Endothelial cell (in vitro differentiated cells): ENCODE results near the gene STIL. TPM values are rescaled to one million over a fixed set of nuclear protein-coding genes. Genes with fewer than 3 reads are reported as not detected.
A peak's percentile ranks its signal among the peaks of the same experiment; 100 is the strongest.

ENCODE experiments used
- DNase-seq: peaks from one replicate; pipeline ENCODE4 v3.0.0; 2021; ENCODE audit warnings: low spot score
- H3K27ac Mint-ChIP-seq: one replicate; pipeline ENCODE4 v1.8.0; 2021; ENCODE audit warnings: mixed read lengths, inconsistent platforms; ENCODE audit not compliant: unreplicated experiment
- H3K27me3 Mint-ChIP-seq: one replicate; pipeline ENCODE4 v1.8.0; 2021; ENCODE audit warnings: mild to moderate bottlenecking, moderate library complexity, mixed read lengths, inconsistent platforms; ENCODE audit not compliant: unreplicated experiment
- H3K36me3 Mint-ChIP-seq: one replicate; pipeline ENCODE4 v1.8.0; 2021; ENCODE audit warnings: mild to moderate bottlenecking, low read depth, mixed read lengths, inconsistent platforms; ENCODE audit not compliant: unreplicated experiment
- H3K4me1 Mint-ChIP-seq: one replicate; pipeline ENCODE4 v1.8.0; 2021; ENCODE audit warnings: mild to moderate bottlenecking, mixed read lengths, inconsistent platforms; ENCODE audit not compliant: unreplicated experiment
- H3K4me3 Mint-ChIP-seq: one replicate; pipeline ENCODE4 v1.8.0; 2021; ENCODE audit warnings: mild to moderate bottlenecking, mixed read lengths, inconsistent platforms; ENCODE audit not compliant: unreplicated experiment
- H3K9me3 Mint-ChIP-seq: one replicate; pipeline ENCODE4 v1.8.0; 2021; ENCODE audit warnings: mixed read lengths, inconsistent platforms; ENCODE audit not compliant: unreplicated experiment
- total RNA-seq: library from RNA; stranded (reverse); fragmentation: NEBNext Ultra II Directional; extraction: Animal tissue kit (Norgen Biotek cat#: 25700); gene quantifications from one replicate; pipeline ENCODE4 v1.2.1, GENCODE V29; 2021; ENCODE audit not compliant: unreplicated experiment
- TF ChIP-seq, protein P1 (sequence below): fragments of 200-600 bp; sonication (generic); IDR thresholded peaks from one replicate; pipeline ENCODE4 v1.5.0; 2021; ENCODE audit warnings: antibody characterized with exemption; ENCODE audit not compliant: unreplicated experiment

Gene STIL
- total RNA-seq, 1 donor from 2014 or later = 12.1 TPM

DNA sequence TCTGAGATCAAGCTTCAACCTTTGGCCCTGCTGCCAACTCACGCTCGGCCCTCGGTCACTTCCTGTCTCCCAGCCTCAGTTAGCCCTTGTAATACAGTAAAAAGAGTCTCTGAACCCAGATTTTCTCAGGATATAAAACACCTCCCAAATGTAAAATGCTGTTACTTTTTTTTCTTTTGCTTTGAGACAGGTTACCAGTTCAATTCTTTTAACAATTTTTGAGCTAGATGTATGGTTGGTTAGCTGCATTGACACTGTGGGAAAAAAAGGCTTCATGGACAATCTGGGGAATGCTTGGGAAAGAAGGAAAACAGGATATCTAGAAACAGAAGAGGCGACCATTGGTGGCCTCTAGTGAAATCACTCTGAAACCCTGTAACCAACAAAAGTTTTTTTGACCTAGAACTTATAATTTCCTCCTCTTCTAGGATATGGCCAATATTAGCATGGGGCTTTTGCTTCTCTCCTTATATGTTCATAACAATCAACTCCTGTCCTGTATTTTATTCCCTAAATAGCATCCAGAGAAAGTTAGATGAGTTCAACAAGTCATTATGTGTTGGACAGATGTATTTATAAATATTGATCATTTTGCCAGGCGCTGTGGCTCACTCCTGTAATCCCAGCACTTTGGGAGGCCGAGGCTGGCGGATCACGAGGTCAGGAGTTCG is 21.0 kb upstream of the STIL start:
- TF ChIP-seq, protein P1, sequence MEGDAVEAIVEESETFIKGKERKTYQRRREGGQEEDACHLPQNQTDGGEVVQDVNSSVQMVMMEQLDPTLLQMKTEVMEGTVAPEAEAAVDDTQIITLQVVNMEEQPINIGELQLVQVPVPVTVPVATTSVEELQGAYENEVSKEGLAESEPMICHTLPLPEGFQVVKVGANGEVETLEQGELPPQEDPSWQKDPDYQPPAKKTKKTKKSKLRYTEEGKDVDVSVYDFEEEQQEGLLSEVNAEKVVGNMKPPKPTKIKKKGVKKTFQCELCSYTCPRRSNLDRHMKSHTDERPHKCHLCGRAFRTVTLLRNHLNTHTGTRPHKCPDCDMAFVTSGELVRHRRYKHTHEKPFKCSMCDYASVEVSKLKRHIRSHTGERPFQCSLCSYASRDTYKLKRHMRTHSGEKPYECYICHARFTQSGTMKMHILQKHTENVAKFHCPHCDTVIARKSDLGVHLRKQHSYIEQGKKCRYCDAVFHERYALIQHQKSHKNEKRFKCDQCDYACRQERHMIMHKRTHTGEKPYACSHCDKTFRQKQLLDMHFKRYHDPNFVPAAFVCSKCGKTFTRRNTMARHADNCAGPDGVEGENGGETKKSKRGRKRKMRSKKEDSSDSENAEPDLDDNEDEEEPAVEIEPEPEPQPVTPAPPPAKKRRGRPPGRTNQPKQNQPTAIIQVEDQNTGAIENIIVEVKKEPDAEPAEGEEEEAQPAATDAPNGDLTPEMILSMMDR = no peak
- peak overlapping the region; percentile 96 for H3K4me3 Mint-ChIP-seq
- peaks cover 5% of the 10 kb centered on the region for H3K36me3 Mint-ChIP-seq
- peaks cover 3% of the 10 kb centered on the region for H3K27me3 Mint-ChIP-seq
- peaks cover 19% of the 10 kb centered on the region for H3K4me1 Mint-ChIP-seq
- H3K9me3 Mint-ChIP-seq = no peaks in the 10 kb centered on the region
- peak overlapping the region; percentile 94 for H3K27ac Mint-ChIP-seq
- DNase-seq = no peak

DNA sequence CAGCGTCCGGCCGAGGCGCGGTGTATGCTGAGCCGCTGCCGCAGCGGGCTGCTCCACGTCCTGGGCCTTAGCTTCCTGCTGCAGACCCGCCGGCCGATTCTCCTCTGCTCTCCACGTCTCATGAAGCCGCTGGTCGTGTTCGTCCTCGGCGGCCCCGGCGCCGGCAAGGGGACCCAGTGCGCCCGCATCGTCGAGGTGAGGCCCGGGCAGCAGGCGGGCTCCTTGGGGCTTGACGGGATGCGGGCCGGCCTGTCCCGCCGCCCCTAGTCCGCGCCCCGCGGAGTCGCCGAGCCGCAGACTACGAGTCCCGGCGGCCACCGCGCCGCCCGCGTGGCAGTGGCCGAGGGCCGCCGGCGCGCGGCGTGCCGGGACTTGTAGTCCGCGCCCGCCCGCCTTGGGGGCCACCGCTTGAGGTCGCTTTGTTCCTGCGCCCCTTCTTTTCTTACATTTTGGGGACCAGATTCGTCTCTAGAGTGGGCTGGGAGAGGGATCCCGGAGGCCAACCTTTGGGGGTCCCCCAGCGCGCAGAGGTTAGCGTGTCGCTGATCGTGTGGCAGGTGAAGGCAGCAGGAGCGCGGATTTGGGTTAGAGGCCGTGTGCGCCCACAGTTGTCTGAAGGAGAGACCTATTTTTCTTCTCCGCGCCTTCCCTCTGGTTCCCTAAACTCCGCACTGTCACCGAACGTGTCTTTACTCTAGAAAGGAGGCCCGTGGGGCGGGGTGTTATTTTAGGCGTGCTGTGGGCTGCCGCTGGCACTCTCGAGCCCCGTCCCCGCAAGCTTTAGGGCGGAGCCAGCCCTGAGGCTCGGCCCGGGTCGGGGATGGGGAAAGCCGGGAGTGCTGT is 20.2 kb upstream of the STIL start:
- peaks cover 5% of the 10 kb centered on the region for H3K36me3 Mint-ChIP-seq
- peak; percentile 83 for DNase-seq
- H3K27me3 Mint-ChIP-seq = peaks cover 3% of the 10 kb centered on the region
- peak overlapping the region; percentile 94 for H3K27ac Mint-ChIP-seq
- H3K4me1 Mint-ChIP-seq = peaks cover 19% of the 10 kb centered on the region
- TF ChIP-seq, protein P1 = no peak
- no peaks in the 10 kb centered on the region for H3K9me3 Mint-ChIP-seq
- peak overlapping the region; percentile 96 for H3K4me3 Mint-ChIP-seq

- peak; percentile 80 for DNase-seq
- TF ChIP-seq, protein P1 = no peak
- Mint-ChIP-seq H3K27me3 (peaks cover 3% of the 10 kb centered on the region), H3K4me1 (peaks cover 19% of the 10 kb centered on the region), H3K9me3 (no peaks in the 10 kb centered on the region), H3K36me3 (peaks cover 5% of the 10 kb centered on the region), H3K4me3 (peak within 1 kb of the TSS; percentile 96), H3K27ac (peak within 1 kb of the TSS; percentile 94)
These were observed 19.6 kb upstream of the STIL start, which contains the start of gene CMPK1 for GRCh38 chr1:47333578-47333921. Gene CMPK1 (plus strand): TSS chr1:47333790. CDS start chr1:47333946, 156 bp downstream.

DNA sequence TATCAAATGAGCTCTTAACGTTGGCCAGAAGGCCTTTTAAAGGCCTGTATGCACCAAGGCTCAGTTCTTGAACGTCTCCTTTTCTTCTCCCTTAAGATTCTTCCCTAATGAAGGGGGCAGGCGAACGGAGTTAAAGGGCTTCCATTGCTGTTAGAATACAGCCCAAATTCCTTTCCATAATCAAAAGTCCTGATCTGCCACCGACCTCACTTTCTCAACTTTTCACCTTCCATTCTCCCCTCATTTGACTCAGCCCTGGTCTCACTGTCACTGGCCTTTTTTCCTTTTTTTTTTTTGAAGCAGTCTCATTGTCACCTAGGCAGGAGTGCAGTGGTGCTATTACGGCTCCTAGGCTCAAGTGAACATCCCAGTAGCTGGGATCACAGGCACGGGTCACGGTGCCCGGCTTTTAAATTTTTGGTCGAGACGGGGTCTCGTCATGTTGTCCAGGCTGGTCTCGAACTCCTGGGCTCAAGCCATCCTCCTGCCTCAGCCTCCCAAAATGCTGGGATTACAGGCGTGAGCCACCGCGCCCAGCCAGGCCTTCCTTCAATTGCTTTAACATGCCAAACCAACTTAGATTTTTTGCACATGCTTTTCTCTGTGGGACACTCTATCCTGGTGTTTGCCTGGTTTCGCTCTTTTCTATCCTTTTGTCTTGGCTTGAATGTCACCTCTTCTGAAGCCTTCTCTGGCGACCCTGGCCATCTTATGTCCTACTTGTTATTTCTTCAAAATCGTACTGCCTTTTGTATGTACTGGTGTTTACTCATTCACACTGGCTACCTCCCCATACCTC is 19.0 kb upstream of the STIL start:
- Mint-ChIP-seq H3K4me1 (peaks cover 16% of the 10 kb centered on the region), H3K9me3 (no peaks in the 10 kb centered on the region), H3K27ac (no peak overlapping the region), H3K4me3 (no peak overlapping the region), H3K36me3 (peaks cover 5% of the 10 kb centered on the region), H3K27me3 (peaks cover 3% of the 10 kb centered on the region)
- no peak for DNase-seq
- TF ChIP-seq, protein P1 = no peak
